CD4-positive, alpha-beta T cell treated with Interleukin-2 at 100 ng/mL for 4 hours (primary cell): ENCODE measurements around the gene ZBED4.

ENCODE experiments used
- DNase-seq: peaks from one replicate; pipeline ENCODE4 v3.0.0-alpha.2; 2020; ENCODE audit warnings: low spot score

Gene ZBED4

DNA sequence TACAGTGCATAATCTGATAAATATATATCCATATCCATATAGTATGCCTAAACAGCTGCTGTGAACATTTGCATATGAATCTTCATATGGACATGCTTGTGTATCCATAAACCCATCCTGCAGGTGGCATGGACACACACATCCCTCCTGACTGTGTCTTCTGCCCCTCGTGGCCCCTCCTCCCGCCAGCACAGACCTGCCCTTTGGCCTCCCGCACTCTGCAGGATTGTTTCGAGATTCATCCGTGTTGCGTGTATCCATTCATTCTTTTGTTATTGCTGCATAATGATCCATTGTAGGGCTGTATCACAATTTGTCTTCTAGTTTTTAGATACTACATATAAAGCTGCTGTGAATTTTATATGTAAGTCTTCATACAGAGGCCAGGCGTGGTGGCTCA lies 24.0 kb downstream of the ZBED4 start:
- DNase-seq, result no peak

DNA sequence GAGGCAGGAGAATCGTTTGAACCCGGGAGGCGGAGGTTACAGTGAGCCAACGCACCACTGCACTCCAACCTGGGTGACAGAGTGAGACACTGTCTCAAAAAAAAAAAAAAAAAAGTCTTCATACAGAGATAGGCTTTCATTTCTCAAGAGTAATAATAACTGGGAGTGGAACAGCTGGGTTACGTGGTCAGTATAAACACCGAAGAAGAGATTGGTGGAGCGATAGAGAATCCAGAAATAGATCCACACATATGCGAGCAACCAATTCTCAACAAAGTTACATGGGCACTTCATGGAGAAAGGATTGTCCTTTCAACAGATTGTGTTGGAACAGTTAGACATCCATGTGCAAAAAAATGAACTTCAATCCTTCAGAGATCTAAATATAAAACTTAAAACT lies 24.6 kb downstream of the ZBED4 start:
- no peak for DNase-seq

DNA sequence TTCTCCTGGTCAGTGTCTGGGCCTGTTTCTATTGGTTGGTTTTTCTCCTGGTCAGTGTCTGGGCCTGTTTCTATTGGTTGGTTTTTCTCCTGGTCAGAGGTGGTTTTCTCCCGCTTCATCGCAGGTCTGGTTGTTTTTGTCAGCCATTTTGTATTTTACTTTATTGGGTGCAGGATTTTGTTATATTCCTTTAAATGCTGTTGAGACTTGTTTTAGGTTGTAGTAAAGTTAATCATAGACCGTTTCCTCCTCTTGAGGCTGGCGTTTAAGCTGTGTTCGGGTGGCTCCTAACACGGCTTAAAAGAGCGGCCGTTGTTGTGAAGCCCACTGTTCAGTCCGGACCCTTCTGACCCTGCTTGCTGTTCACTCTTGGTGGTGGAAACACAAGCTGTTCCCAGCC lies 26.2 kb downstream of the ZBED4 start:
- DNase-seq, result no peak

DNA sequence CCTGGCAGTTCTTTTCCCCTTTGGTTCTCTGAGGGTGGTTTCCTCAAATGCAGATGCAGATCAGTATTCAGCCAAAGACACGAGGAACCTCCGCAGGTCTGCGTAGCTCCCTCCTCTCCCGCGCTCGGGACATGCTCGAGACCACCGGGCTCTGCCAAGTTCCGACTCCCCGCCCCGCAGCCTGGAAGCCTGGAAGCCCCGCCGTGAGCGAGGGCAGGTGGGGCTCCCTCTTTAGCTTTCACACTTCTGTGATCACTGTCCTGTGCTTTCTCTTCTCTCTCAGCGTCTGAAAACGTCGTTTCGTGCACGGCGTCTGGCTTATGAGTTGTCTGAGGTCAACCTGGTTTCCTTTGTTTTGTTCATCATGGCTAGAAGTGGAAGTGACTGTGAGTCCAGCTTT lies 26.6 kb downstream of the ZBED4 start:
- no peak for DNase-seq

DNA sequence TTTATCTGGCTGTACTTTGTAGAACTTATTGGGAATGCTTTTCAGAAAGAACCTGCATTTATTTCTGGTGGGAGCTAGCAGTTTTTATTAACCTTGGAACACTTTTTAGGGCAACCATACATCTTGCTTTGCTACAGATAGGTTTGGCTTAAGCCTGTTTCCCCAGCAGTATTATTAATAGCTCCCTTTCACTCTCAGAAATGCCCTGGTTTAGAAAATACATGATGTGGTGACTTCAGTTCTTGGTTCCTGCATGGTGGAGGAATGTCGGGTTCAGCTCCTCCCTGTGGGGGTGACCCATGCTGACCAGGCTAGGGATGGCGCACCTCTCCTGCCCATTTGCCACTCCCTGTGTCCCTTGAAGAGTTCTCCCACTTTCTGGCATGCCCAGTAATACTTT lies 28.2 kb downstream of the ZBED4 start:
- no peak for DNase-seq

DNA sequence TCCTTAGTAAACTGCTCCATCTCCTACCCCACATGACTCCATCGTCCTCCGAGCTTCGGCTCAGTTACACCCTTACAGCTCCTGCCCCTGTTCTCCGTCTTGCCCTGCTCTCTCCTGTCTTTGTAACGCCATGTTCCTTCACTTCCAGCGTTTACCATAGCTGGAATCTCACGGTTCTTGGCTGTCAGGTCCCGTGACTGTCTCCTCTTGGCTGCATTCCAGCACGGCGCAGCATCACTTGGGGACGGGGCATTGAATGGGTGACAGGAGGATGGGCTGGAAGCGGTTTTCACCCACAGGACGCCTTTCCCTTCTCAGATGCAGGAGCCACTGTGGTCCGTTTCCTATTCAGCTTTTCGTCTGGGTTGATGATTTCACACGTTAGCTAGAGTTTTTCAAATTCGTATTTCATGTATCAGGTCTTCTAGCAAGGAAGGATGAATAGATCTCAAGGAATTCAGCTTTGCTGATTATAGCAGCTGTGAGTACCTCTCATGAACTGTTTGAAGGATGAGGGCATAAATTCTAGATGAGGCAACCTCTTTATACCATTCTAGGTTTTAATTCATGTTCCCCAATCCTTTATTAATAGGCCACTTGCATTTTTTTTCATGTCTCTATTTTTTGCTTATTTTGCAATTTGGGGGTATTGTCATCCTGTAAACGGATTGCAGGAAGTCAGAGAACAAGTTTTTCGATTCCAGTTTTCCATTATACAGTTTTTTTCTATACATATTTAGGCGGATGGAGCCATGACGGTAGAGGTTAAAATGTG lies 29.1 kb downstream of the ZBED4 start:
- no peak for DNase-seq

DNA sequence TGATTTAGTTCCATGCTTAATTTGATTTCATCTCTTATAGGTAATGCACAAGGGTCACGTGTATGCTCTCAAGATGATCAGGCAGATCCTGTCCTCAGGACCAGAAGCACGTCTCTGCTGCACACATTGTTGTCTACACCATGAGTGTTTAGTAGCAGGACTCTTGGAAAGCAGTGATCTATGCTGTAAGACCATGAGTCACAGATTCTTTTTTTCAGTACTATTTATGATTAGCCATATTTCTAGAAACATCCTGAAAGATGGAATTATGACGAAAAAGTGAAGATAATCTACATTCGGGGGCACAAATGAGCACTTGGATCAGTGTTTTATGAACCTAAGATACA lies 29.6 kb downstream of the ZBED4 start:
- DNase-seq, result no peak

DNA sequence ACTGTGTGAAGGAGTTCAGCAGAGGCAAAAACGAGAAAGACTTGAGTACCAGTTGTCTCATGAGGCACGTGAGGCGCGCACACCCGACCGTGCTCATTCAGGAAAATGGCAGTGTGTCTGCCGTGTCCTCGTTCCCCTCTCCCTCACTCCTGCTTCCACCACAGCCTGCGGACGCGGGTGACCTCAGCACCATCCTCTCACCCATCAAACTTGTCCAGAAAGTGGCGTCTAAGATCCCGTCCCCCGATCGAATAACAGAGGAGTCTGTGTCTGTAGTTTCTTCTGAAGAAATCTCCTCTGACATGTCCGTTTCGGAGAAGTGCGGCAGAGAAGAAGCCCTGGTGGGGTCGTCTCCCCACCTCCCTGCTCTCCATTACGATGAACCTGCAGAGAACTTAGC lies 30.4 kb downstream of the ZBED4 start:
- DNase-seq, result no peak

DNA sequence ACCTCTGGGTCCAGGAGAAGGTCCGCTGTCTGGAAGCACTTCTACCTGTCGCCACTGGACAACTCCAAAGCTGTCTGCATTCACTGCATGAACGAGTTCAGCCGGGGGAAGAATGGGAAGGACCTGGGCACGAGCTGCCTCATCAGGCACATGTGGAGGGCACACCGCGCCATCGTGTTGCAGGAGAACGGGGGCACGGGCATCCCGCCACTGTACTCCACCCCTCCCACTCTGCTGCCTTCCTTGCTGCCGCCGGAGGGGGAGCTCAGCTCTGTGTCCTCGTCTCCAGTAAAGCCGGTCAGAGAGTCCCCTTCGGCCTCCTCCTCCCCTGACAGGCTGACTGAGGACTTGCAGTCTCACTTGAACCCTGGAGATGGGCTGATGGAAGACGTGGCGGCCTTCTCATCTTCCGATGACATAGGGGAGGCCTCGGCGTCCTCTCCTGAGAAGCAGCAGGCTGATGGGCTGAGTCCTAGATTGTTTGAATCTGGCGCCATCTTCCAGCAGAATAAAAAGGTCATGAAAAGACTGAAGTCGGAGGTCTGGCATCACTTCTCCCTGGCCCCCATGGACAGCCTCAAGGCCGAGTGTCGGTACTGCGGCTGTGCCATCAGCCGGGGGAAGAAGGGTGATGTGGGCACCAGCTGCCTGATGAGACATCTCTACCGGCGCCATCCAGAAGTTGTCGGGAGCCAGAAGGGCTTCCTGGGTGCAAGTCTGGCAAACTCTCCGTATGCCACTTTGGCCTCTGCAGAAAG lies 31.0 kb downstream of the ZBED4 start:
- no peak for DNase-seq

DNA sequence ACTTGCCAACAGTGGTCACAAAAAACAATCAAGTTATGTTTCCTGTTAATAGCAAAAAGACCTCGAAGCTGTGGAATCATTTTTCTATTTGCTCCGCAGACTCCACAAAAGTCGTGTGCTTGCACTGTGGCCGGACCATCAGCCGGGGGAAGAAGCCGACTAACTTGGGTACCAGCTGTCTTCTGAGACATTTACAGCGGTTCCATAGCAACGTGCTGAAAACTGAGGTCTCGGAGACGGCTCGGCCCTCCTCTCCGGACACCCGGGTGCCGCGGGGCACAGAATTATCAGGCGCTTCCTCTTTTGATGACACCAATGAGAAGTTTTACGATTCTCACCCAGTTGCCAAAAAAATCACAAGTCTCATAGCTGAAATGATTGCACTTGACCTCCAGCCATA lies 31.6 kb downstream of the ZBED4 start:
- no peak for DNase-seq

DNA sequence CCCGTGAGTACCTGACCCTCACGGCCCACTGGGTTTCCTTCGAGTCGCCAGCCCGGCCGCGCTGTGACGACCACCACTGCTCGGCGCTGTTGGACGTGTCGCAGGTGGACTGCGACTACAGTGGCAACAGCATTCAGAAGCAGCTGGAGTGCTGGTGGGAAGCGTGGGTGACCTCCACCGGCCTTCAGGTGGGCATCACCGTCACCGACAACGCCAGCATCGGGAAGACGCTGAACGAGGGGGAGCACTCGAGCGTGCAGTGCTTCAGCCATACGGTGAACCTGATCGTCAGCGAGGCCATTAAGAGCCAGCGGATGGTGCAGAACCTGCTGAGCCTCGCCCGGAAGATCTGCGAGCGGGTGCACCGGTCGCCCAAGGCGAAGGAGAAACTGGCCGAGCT lies 32.2 kb downstream of the ZBED4 start:
- DNase-seq, result no peak

DNA sequence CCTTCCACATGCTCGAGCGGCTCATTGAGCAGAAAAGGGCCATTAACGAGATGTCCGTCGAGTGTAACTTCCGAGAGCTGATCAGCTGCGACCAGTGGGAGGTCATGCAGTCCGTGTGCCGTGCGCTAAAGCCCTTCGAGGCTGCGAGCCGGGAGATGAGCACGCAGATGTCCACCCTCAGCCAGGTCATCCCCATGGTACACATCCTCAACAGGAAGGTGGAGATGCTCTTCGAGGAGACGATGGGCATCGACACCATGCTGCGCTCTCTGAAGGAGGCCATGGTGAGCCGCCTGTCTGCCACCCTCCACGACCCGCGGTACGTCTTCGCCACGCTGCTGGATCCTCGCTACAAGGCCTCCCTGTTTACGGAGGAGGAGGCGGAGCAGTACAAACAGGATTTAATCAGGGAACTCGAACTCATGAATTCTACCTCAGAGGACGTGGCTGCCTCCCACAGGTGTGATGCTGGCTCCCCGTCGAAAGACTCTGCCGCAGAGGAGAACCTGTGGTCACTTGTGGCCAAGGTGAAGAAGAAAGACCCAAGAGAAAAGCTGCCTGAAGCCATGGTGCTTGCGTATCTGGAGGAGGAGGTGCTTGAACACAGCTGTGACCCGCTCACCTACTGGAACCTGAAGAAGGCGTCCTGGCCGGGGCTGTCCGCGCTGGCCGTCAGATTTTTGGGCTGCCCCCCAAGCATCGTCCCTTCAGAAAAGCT lies 32.9 kb downstream of the ZBED4 start:
- DNase-seq, result no peak

DNA sequence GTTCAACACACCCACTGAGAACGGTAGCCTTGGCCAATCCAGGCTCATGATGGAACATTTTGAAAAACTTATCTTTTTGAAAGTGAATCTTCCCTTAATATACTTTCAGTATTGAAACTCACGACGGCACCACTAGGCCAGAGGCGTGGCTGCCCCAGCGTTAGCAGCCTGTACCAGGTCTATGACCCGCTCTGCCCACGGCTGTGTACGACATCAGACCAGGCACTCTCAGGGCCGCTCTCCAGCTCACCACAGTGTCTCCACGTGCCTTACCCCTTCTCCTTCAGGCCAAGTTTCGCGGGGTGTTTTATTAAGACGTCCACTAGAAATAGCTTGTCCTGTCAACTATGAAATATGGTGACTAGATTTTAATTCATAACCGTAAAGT lies 33.4 kb downstream of the ZBED4 start:
- DNase-seq, result no peak

DNA sequence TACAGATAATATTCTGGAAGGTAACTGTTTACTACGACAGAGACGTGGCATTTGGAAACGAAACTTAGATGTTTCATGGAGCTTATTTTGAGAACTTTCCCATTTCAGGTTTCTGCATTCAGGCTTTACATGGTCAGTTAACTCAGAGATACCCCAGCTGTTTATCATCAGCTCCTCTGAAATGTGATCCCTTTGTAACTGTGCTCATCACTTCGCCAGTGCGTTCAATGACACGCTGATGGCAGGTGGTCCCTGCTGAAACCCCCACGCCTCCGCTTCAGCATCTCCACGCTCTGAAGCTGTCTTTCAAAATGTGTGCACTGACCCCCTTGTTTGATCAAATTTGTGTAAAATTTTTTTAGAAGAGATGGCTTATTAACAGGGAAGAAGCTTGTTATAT lies 34.1 kb downstream of the ZBED4 start:
- DNase-seq, result no peak

DNA sequence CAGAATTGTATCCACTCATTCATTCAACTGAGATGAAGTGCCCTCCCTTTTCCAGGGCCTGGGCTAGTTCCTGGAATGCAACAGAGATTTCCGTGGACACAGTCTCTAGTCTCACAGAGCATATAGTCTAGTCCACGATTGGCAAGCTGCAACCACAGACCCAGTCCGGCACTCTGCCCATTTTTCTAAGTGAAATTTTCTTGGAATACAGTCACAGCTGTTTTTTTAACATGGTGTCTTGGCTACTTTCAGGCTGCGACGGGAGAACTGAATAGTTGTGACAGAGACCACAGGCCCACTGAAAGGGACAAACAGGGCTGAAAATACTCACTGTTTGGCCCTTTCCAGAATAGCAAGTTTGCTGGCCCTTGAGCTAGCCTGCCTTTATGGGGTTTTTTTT lies 35.4 kb downstream of the ZBED4 start:
- DNase-seq, result no peak

DNA sequence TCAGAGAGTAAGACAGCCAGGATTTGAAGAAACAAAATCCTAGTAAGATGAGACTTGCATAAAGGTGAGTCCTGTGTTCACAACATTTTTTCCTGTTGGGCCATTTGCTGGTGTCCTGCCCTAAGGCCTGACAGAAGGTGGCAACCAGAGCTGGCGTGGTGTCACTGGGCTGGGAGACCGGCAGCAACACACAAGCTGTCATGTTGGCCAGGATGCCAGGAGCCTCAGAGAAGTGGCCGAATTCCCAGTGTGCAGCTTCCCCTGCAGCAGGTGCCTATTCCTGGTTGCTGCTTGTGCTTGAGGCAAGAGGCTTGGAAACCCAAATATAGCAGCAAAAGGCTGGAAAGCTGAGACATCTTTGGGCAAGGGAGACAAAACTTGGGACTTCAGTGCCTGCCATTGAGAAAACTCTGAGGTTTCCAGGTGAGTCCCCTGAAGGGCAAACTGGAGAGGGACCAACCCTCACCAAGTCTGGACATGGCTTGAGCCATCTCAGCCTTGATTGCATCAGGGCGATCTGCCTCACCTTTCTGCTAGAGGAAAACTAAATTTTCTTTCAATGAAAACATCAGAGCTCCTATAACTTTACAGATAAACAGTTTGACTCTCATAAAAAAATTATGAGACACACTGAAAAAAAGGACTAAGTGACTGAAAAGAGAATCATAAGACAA lies 38.7 kb downstream of the ZBED4 start:
- DNase-seq, result no peak

DNA sequence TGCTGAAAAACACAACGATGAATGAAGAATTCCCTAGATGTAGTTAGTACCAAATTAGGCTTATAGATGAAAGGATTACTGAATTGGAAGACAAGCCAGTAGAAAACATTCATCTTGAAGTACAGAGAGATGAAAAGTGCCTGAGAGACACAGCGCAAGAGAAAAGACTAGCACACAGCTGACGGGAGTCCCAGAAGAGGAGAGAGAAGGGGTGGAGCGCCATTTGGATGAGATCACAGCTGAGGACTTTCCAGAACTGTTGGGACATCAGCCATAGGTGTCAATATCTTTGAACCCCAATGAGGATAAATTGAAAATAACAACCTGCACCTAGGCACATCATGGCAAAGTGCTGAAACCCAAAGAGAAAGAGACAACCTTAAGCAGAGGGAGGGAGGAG lies 39.4 kb downstream of the ZBED4 start:
- no peak for DNase-seq

DNA sequence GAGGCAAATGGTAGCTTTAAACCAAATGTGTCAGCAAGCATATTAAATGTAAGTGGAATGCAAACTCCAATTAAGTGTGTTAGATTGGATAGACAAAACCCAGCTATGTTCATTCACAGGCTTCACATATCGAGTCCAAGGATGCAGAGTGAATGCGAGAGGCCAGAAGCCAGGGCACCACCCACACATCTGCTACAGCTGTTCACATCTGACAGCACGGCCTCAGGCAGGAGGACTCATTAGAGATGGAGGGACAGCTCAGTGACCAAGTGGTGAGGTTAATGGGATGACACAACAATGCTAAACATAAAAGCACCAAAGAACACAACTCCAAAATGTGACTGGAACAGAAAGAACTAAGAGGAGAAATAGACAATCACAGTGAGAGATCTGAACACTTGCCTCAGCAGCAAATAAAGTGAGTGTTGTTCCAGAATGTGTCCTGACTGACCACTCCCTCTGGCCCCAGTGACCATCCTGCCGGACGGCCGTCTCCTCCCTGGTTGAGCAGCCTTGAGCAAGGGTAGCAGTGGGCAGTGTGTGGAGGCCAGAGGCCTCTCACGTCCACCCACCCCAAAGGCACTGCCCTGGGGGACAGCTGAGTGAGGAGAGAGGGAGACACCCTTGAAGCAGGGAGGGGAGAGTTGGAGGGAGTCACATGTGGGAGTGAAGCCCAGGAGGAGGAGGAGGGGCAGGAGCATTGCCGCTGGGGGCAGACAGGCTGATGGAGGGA lies 40.8 kb downstream of the ZBED4 start:
- no peak for DNase-seq

DNA sequence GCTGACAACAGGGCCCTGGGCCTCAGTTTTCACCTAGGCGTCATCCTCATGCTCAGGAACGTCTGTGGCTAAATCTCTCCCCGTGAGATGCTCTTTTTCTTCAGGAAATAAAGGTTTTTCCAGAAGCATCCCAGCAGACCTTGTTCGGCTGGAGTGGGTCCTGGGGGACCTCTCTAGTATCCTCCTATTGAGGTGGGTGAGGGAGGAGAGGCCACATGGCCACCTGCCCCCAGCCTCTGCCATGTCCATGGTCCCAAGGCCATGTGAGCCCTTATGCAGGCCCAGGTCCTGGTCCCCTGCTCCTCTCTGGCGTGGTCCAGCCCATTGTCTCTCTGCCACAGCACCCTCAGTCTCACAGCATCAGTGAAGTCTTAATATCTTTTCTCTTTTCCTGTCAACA lies 42.6 kb downstream of the ZBED4 start:
- DNase-seq, result no peak

DNA sequence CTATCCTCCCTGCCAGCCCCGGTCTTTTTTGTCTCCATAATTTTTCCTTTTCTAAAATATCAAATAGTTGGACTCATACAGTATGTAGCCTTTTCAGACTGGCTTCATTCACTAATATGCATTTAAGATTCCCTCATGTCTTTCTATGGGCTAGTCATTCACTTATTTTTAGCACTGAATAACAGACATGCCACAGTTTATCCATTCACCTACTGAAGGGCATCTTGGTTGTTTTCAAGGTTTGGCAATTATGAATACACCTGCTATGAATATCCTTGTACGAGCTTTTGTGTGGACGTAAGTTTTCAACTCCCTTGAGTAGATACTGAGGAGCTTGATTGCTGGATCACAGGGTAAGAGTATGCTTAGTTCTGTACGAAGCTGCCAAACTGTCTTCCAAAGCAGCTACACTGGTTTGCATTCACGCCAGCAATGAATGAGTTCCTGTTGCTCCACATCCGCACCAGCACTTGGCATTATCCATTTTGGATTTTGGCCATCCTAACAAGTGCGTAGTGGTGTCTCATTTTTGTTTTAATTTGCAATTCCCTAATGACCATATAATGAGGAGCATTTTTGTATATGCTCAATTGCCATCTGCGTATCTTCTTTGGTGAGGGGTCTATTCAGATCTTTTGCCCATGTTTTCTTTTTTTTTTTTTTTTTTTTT lies 43.5 kb downstream of the ZBED4 start:
- no peak for DNase-seq

DNA sequence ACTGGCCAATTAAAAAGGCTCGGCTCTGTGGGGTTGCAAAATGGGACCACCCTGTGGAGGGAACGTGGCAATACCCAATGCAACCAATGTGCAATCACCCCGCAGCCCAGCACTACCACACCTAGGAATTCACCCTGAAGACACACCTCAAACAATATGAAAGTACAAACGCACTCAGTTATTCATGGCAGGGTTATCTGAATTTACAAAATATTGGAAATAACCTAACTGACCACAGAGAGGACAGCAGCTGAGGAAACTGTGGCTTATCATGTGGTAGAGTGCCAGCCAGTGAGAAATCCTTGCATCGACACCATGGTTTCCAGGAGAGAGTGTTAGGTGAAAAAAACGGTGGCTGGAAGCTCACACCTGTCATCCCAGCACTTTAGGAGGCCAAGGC lies 45.9 kb downstream of the ZBED4 start:
- DNase-seq, result no peak
